Measurements from ENCODE around the gene TBC1D10A. TPM values are rescaled to one million over a fixed set of nuclear protein-coding genes. Genes with fewer than 3 reads are reported as not detected.

TBC1D10A gene
- total RNA-seq, 4 donors from 2014 or later, result 27.9 to 72.2 (median 45.7) TPM

DNA sequence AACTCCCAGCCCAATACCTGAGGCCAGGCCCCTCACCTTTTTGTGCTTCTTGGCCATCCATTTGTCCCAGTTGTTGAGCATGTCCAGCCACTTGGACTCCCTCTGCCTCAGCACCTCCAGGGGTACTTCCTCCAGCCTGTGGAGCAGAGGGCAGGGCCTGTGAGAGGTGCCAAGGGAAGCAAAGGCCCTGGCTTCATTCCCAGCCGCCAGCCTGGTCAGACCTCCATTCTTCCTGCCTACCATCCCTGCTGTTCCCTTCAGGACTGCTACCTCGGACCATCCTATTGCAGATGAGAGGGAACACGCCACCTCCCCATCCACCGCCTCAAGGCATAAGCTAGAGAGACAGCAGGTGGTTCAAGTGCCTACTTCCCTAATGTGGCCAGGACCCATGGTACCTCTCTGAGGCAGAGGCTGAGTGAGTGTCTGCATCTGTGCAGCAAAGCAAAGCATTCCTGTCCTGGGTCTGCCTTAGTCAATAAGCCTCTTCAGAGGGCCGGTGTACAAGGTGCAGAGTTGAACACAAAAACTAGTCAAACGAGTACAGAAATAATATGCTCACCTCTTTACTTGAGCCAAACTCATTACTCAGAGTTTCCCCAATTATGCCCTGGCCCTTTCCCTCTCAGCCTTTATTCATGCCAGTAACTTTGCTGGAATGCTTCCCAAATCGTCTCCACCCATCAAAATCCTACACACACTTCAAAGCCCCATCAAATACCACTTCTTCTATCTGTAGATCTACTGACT, 22.1 kb downstream of the TBC1D10A start:
- WGBS, 2 donors (ENCODE audit: low coverage in 1 of 2), result 17 to 37% methylated on average over 2 to 7 of the region's 7 CpGs
- Histone ChIP-seq H3K27ac (peak overlapping the region; percentile 84 to 90 (median 88)), H3K27me3 (no peaks in the 10 kb centered on the region), H3K36me3 (no peaks in the 10 kb centered on the region), H3K9me3 (no peaks in the 10 kb centered on the region), H3K4me3 (no peak overlapping the region), H3K4me1 (peaks cover 71 to 86% (median 80%) of the 10 kb centered on the region in 4 donors)
- DNase-seq, result peak; percentile 63
- in situ Hi-C loops (cut with MboI; ENCODE audit: low pct_ligation_motif_present in 1 of 4, low pct_unique_long_range_greater_than_20kb in 1 of 4, low sequenced_read_pairs in 3 of 4) (no loop called here), intact Hi-C loops (cut with DNase I; ENCODE audit: low total_unique reads) (no loop called here)
- TF ChIP-seq POLR2AphosphoS5 (IDR thresholded peaks at IDR 0.05), result no peak
- no peak for TF ChIP-seq EP300 (IDR thresholded peaks at IDR 0.05; ENCODE audit: low read depth)
- TF ChIP-seq CTCF (IDR thresholded peaks at IDR 0.05), result no peak
- no peak for TF ChIP-seq POLR2A (IDR thresholded peaks at IDR 0.05)

DNA sequence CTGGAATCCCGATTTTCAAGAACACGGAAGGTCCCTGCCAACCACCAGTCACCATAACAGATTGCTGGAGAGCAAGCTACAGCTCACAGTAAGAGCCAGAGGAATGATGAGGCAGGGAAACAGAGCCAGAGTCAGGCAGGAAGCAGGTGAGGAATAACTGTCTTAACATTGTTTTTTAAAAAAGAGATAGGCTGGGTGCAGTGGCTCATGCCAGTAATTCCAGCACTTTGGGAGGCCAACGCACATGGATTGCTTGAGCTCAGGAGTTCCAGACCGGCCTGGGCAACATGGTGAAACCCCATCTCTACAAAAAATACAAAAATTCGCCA, 24.0 kb downstream of the TBC1D10A start:
- H3K36me3 ChIP-seq, result peaks cover 0 to 7% (median under 1%) of the 10 kb centered on the region in 4 donors
- TF ChIP-seq POLR2AphosphoS5 (IDR thresholded peaks at IDR 0.05) (no peak), POLR2A (IDR thresholded peaks at IDR 0.05) (no peak), CTCF (IDR thresholded peaks at IDR 0.05) (no peak), EP300 (IDR thresholded peaks at IDR 0.05; ENCODE audit: low read depth) (no peak)
- in situ Hi-C loops (cut with MboI; ENCODE audit: low pct_ligation_motif_present in 1 of 4, low pct_unique_long_range_greater_than_20kb in 1 of 4, low sequenced_read_pairs in 3 of 4) (no loop called here), intact Hi-C loops (cut with DNase I; ENCODE audit: low total_unique reads) (no loop called here)
- no peaks in the 10 kb centered on the region for H3K9me3 ChIP-seq
- H3K4me1 ChIP-seq, result peaks cover 52 to 82% (median 74%) of the 10 kb centered on the region in 4 donors
- 64% methylated on average over 5 of the region's 5 CpGs; no CpG with 5 or more reads in 1 of the 2 donors for WGBS, 2 donors (ENCODE audit: low coverage in 1 of 2)
- no peaks in the 10 kb centered on the region for H3K27me3 ChIP-seq
- peak overlapping the region; percentile 84 to 90 (median 88) for H3K27ac ChIP-seq
- no peak for DNase-seq
- no peak overlapping the region for H3K4me3 ChIP-seq

DNA sequence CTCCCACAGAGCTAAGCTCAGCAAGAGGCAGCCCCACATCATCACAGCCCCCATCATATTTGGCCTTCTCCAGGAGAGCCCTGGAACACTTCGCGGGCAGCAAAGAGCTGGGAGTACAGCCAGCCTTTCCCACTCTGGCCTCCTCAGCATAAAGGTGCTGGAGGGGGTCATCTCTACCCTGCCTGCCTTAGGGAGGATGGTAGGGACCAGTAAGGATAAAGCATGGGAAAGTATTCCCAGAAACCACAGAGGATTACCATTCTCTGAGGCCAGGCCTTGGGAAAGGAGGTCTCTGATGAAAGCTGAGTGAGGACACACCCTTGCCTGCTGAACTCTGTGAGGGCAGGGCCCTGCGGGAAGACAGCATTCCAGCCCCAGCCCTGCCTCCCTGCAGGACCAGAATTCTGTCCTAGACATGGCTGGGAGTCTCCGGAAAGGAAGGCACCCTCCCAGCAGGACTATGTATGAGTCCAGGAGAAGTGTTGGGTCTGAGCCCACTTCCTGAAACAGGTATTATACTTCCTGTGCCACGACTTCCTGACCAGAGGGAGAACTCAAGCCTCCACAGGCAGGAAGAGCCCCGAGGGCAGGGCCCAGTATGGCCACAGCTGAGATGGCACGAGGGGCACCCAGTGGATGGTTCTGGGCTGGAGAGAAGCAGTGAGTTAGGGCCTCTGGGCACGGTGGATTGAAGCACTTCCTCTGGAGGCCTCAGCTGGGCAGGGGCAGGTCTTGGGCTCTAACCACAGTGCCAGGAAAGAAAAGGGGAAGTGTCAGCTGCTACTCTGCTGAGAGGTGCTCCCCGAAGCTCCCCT, 24.5 kb downstream of the TBC1D10A start:
- no peak overlapping the region for H3K4me3 ChIP-seq
- DNase-seq, result peak; percentile 70
- 37% methylated on average over 9 of the region's 9 CpGs; no CpG with 5 or more reads in 1 of the 2 donors for WGBS, 2 donors (ENCODE audit: low coverage in 1 of 2)
- no peaks in the 10 kb centered on the region for H3K9me3 ChIP-seq
- peak overlapping the region; percentile 84 to 90 (median 88) for H3K27ac ChIP-seq
- H3K27me3 ChIP-seq, result no peaks in the 10 kb centered on the region
- intact Hi-C loops (cut with DNase I; ENCODE audit: low total_unique reads), result no loop called here
- TF ChIP-seq POLR2A (IDR thresholded peaks at IDR 0.05) (no peak), POLR2AphosphoS5 (IDR thresholded peaks at IDR 0.05) (peak in 1 of 3 donors; percentile 31)
- H3K36me3 ChIP-seq, result peaks cover 0 to 7% (median 2%) of the 10 kb centered on the region in 4 donors
- H3K4me1 ChIP-seq, result peaks cover 52 to 79% (median 71%) of the 10 kb centered on the region in 4 donors
- in situ Hi-C loops (cut with MboI; ENCODE audit: low pct_ligation_motif_present in 1 of 4, low pct_unique_long_range_greater_than_20kb in 1 of 4, low sequenced_read_pairs in 3 of 4), result no loop called here

DNA sequence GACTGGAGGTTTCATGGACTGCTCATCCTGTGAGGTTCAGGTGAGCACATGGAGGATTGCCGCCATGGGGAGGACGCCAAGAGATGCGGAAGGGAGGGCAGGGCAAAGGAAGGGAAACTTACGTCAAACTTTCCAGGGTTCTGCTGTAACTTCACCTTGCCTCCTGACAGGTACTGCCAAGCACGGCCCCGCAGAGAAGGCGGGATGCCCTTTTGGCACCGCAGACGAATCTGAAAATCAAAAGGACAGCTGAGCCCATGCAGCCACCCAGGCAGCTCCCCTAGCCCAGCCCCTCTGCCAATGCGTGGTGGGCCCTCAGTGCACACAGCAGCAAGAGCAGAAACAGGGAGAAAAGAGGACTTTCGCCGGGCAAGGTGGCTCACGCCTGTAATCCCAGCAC, 27.4 kb downstream of the TBC1D10A start:
- no peaks in the 10 kb centered on the region for H3K9me3 ChIP-seq
- in situ Hi-C loops (cut with MboI; ENCODE audit: low pct_ligation_motif_present in 1 of 4, low pct_unique_long_range_greater_than_20kb in 1 of 4, low sequenced_read_pairs in 3 of 4), result loop anchor here in 1 of 4 donors (25.0 kb wide), 1 partner anchor 88 kb away; the partner anchor contains the start of genes RNF215 and SEC14L2
- H3K27ac ChIP-seq, result peak overlapping the region in 2 of 4 donors; percentile 27 to 72
- 90 to 100% methylated on average over 1 to 13 of the region's 13 CpGs for WGBS, 2 donors (ENCODE audit: low coverage in 1 of 2)
- H3K36me3 ChIP-seq, result peaks cover 0 to 20% (median 9%) of the 10 kb centered on the region in 4 donors
- DNase-seq, result no peak
- peaks cover 27 to 50% (median 43%) of the 10 kb centered on the region in 4 donors for H3K4me1 ChIP-seq
- no peak overlapping the region for H3K4me3 ChIP-seq
- intact Hi-C loops (cut with DNase I; ENCODE audit: low total_unique reads), result no loop called here
- H3K27me3 ChIP-seq, result no peaks in the 10 kb centered on the region
- TF ChIP-seq POLR2A (IDR thresholded peaks at IDR 0.05) (no peak), POLR2AphosphoS5 (IDR thresholded peaks at IDR 0.05) (no peak), CTCF (IDR thresholded peaks at IDR 0.05) (no peak)
